Measurements from ENCODE around the gene SND1.

DNA sequence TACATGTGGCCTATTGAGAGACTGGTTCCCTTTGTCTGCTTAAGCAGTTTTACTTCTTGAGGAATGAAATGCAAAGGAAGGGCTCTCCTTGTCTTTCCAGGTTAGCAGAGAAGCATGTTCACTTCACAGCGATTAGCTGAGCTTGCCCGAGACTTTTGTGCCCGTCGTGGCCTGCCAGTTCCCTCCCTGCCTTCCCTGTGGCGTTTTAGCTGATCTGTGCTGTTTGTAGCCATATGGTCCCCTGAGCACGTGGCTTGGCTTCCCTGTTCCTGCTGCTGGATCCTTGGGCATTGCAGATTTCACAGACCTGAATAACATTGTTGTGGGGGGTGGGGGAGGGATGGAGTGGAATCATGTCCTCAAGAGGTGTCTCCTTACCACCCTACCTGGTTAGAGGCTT is 61.8 kb downstream of the SND1 start:
- TF ChIP-seq POLR2A (IDR thresholded peaks at IDR 0.05) = no peak
- TF ChIP-seq, protein P1, sequence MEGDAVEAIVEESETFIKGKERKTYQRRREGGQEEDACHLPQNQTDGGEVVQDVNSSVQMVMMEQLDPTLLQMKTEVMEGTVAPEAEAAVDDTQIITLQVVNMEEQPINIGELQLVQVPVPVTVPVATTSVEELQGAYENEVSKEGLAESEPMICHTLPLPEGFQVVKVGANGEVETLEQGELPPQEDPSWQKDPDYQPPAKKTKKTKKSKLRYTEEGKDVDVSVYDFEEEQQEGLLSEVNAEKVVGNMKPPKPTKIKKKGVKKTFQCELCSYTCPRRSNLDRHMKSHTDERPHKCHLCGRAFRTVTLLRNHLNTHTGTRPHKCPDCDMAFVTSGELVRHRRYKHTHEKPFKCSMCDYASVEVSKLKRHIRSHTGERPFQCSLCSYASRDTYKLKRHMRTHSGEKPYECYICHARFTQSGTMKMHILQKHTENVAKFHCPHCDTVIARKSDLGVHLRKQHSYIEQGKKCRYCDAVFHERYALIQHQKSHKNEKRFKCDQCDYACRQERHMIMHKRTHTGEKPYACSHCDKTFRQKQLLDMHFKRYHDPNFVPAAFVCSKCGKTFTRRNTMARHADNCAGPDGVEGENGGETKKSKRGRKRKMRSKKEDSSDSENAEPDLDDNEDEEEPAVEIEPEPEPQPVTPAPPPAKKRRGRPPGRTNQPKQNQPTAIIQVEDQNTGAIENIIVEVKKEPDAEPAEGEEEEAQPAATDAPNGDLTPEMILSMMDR (IDR thresholded peaks at IDR 0.05) = no peak
